Measurements from ENCODE around the gene TTBK2.

Gene TTBK2

DNA sequence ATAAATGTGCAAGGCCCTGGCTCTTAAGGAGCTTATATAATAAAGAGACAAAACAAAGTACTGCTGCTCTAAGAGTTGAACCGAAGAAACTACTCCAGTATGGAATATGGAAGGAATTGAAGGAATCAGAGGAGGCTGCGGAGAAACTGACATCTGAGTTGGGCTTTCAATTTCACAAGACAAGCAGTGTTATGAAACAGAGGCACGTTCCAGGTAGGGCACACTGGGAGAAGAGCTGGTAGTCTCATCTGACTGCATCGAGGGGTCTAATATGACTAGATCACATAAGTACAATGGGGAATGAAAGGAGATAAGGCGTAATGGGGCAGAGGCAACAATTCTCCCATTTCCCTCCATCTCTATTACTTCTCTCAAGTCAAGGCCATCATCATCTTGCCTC is 115.3 kb downstream of the TTBK2 start:
- Histone ChIP-seq H3K4me3 (ENCODE audit: low read depth, low read length) (no peak overlapping the region), H3K9ac (ENCODE audit: low read depth, low read length) (no peak overlapping the region), H3K36me3 (ENCODE audit: control insufficient read depth, insufficient read depth, low read length) (no peaks in the 10 kb centered on the region), H3K4me1 (ENCODE audit: control insufficient read depth, insufficient read depth, low read length) (no peaks in the 10 kb centered on the region), H3K9me3 (ENCODE audit: control insufficient read depth, insufficient read depth, low read length) (no peaks in the 10 kb centered on the region), H3K27me3 (ENCODE audit: control insufficient read depth, insufficient read depth, low read length) (no peaks in the 10 kb centered on the region)

DNA sequence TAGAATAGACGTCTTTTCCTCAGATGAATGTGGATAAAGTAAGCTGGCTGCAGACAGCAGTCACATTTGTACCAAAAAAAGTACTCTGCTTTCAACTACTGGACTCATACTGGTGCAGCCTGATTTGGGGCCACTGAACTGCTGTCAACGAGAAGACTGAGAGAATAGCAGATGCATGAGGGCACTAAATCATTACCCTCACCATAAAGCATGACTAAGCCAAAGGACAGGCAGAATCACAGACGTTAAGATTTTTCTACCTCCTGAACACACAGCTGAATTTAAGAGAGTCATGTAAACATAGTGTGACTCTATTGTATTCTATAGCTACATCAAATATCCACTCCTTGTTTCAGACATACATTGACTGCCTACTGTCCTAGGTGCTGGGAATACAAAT is 115.8 kb downstream of the TTBK2 start:
- H3K4me3 ChIP-seq (ENCODE audit: low read depth, low read length): no peak overlapping the region
- H3K27me3 ChIP-seq (ENCODE audit: control insufficient read depth, insufficient read depth, low read length): no peaks in the 10 kb centered on the region
- H3K36me3 ChIP-seq (ENCODE audit: control insufficient read depth, insufficient read depth, low read length): no peaks in the 10 kb centered on the region
- H3K9me3 ChIP-seq (ENCODE audit: control insufficient read depth, insufficient read depth, low read length): no peaks in the 10 kb centered on the region
- no peaks in the 10 kb centered on the region for H3K4me1 ChIP-seq (ENCODE audit: control insufficient read depth, insufficient read depth, low read length)
- no peak overlapping the region for H3K9ac ChIP-seq (ENCODE audit: low read depth, low read length)

DNA sequence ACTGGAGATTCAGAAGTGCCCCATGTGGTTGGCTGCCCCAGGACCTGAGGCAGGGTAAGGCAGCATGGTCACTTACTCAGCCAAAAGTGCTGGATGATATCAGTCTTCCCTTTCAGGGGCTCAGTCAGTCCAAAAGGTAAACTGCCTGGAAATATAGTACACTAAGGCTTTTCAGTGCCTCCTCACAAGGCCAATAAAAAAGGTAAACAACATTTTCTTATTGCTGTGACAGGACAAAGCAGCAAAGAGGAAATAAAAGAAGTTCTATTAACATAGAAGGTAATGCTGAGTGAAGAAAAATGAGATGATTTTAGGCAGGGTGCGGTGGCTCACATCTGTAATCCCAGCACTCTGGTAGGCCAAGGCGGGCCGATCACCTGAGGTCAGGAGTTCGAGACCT is 117.1 kb downstream of the TTBK2 start:
- Histone ChIP-seq H3K27me3 (ENCODE audit: control insufficient read depth, insufficient read depth, low read length) (no peaks in the 10 kb centered on the region), H3K36me3 (ENCODE audit: control insufficient read depth, insufficient read depth, low read length) (no peaks in the 10 kb centered on the region), H3K9ac (ENCODE audit: low read depth, low read length) (no peak overlapping the region), H3K4me3 (ENCODE audit: low read depth, low read length) (no peak overlapping the region), H3K9me3 (ENCODE audit: control insufficient read depth, insufficient read depth, low read length) (no peaks in the 10 kb centered on the region), H3K4me1 (ENCODE audit: control insufficient read depth, insufficient read depth, low read length) (no peaks in the 10 kb centered on the region)

DNA sequence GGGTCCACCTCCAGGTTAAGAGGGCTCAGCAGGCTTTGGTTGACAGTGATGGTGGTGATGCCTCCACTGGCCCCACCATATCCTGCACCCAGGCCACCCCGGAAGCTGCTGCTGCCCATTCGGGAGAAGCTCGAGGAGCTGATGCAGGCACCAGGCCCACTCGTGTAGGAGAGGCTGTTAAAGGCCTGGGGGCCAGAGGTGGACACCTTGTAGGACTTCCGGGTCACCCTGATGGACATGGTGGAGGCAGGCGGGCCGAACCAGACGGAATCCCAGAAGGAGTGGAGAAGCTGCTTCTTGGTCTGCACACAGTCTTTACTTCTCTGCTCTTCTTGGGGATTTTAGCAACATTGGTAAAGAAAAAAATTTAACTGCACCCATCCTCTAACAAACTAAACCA is 118.4 kb downstream of the TTBK2 start:
- no peaks in the 10 kb centered on the region for H3K27me3 ChIP-seq (ENCODE audit: control insufficient read depth, insufficient read depth, low read length)
- H3K9ac ChIP-seq (ENCODE audit: low read depth, low read length): no peak overlapping the region
- no peaks in the 10 kb centered on the region for H3K4me1 ChIP-seq (ENCODE audit: control insufficient read depth, insufficient read depth, low read length)
- H3K36me3 ChIP-seq (ENCODE audit: control insufficient read depth, insufficient read depth, low read length): no peaks in the 10 kb centered on the region
- no peak overlapping the region for H3K4me3 ChIP-seq (ENCODE audit: low read depth, low read length)
- no peaks in the 10 kb centered on the region for H3K9me3 ChIP-seq (ENCODE audit: control insufficient read depth, insufficient read depth, low read length)

DNA sequence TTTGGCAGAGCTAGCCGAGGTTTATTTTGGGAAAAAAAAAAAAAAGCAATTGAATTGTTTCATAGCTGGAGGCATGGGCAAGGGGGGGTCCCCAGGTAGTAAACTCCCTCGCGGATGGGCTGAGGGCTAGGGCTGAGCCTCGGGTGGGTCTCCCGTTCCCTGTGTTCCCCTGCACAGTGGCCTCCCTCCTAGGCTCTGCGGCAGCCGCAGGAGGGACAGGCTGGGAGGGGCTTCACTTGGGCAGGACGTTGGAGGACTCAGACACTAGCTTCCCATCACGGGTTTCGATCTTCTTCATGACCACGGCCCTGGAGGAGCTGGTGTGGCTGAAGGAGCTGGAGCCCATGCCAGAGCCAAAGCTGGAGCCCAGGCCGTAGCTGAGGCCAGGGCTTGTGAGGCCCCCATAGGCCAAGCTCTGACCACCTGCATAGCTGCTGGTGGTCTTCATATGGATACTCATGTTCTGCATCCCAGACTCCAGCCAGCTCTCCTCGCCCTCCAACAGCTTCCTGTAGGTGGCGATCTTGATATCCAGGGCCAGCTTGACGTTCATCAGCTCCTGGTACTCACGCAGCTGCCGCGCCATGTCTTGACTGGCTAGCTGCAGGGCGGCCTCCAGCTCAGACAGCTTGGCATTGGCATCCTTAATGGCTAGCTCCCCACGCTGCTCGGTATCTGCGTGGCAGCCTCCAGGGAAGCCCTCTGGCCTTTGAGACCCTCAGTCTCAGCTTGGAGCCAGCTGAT is 119.7 kb downstream of the TTBK2 start:
- Histone ChIP-seq H3K9ac (ENCODE audit: low read depth, low read length) (no peak overlapping the region), H3K4me1 (ENCODE audit: control insufficient read depth, insufficient read depth, low read length) (no peaks in the 10 kb centered on the region)

DNA sequence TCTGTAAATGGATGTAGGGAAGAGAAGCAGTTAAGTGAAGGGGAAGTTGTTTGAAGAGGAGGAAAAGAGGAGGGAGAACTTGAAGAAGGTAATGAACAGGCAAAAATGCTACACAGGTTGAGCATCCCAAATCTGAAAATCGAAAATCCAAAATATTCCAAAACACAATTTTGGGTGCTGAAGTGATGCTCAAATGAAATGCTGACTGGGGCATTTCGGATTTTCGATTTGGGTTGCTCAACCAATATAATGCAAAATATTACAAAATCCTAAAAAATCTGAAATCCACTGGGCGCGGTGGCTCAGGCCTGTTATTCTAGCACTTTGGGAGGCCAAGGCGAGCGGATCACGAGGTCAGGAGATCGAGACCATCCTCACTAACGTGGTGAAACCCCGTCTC is 121.8 kb downstream of the TTBK2 start:
- no peaks in the 10 kb centered on the region for H3K4me1 ChIP-seq (ENCODE audit: control insufficient read depth, insufficient read depth, low read length)
- no peaks in the 10 kb centered on the region for H3K27me3 ChIP-seq (ENCODE audit: control insufficient read depth, insufficient read depth, low read length)
- no peak overlapping the region for H3K9ac ChIP-seq (ENCODE audit: low read depth, low read length)
- no peak overlapping the region for H3K4me3 ChIP-seq (ENCODE audit: low read depth, low read length)
- H3K9me3 ChIP-seq (ENCODE audit: control insufficient read depth, insufficient read depth, low read length): no peaks in the 10 kb centered on the region
- H3K36me3 ChIP-seq (ENCODE audit: control insufficient read depth, insufficient read depth, low read length): no peaks in the 10 kb centered on the region

More for the DNA sequence above, 119.7 kb downstream of the TTBK2 start:
- Histone ChIP-seq H3K27me3 (ENCODE audit: control insufficient read depth, insufficient read depth, low read length) (no peaks in the 10 kb centered on the region), H3K4me3 (ENCODE audit: low read depth, low read length) (no peak overlapping the region), H3K9me3 (ENCODE audit: control insufficient read depth, insufficient read depth, low read length) (no peaks in the 10 kb centered on the region), H3K36me3 (ENCODE audit: control insufficient read depth, insufficient read depth, low read length) (no peaks in the 10 kb centered on the region)

DNA sequence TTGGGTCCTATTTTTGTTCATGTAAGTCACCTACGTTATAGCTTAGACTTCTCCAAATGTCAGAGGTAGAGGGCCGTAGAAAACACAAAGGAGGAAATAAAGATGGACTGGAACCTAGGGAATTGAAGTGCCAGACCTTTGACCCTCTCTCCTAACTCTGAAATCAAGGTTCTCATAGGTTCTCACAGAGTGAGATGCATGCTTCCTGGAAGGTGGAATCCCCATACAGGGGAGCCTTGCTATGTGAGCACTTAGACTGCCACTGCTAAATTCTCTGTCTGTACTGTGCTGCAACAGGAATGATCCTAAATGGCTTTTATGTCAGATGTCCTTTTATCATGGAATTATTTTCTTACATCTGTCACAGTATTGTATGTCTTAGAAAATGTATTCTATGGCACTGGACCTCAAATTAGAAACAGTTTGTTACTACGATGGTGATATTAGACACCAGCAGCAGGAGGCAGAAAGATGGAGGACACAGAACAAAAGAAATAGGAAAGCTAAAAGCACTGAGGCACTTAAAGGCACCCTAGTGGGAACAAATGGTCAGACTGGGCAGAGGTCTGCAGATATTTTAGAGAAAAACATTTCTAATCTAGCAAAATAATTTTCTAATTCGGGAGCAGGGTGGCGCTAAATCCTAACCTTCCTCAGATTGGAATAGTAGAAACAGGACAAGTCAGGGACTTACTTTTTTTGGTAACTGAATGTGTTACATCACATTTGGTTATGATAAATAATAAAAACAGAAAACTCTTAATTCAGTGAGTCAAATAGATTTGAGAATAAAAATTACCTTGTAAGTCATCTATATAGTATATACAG is 123.4 kb downstream of the TTBK2 start:
- no peaks in the 10 kb centered on the region for H3K4me1 ChIP-seq (ENCODE audit: control insufficient read depth, insufficient read depth, low read length)
- H3K27me3 ChIP-seq (ENCODE audit: control insufficient read depth, insufficient read depth, low read length): no peaks in the 10 kb centered on the region
- H3K9ac ChIP-seq (ENCODE audit: low read depth, low read length): no peak overlapping the region
- no peak overlapping the region for H3K4me3 ChIP-seq (ENCODE audit: low read depth, low read length)
- no peaks in the 10 kb centered on the region for H3K36me3 ChIP-seq (ENCODE audit: control insufficient read depth, insufficient read depth, low read length)
- no peaks in the 10 kb centered on the region for H3K9me3 ChIP-seq (ENCODE audit: control insufficient read depth, insufficient read depth, low read length)

DNA sequence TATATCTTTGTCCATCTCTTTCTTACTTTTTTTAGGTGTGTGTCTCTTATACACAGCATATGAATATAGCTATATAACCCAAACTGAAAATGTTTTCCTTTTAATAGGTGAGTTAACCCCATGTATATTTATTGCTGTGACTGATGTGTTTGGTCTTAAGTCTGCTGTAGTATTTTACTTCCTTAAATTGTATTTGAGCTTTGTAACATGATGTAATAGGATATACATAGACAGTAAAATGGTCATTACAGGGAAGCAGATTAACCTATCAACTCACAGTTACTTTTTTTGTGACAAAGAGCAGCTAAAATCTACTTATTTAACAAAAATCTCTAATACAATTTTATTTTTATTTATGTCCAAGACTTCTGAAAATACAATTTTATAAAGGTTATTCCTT is 131.9 kb downstream of the TTBK2 start:
- H3K27me3 ChIP-seq (ENCODE audit: control insufficient read depth, insufficient read depth, low read length): no peaks in the 10 kb centered on the region
- H3K4me3 ChIP-seq (ENCODE audit: low read depth, low read length): no peak overlapping the region
- H3K36me3 ChIP-seq (ENCODE audit: control insufficient read depth, insufficient read depth, low read length): no peaks in the 10 kb centered on the region
- no peaks in the 10 kb centered on the region for H3K9me3 ChIP-seq (ENCODE audit: control insufficient read depth, insufficient read depth, low read length)
- H3K4me1 ChIP-seq (ENCODE audit: control insufficient read depth, insufficient read depth, low read length): no peaks in the 10 kb centered on the region
- H3K9ac ChIP-seq (ENCODE audit: low read depth, low read length): no peak overlapping the region

DNA sequence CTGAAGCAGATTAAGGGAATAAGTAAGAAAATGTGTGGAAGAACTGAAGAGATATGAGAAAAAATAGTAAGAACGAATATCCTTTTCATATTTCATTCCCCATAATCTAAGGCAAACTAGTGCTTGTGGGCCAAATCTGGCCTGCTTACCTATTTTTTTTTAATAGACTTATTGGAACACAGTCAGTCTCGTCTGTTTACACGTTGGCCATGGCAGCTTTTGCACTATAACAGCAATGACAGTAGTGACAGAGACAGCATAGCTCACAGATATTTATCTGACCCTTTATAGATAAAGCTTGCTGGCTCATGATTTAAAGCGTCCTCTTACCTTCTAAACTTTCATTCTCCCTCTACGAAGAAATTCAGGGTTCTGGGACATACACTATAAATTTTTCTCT is 133.6 kb downstream of the TTBK2 start:
- Histone ChIP-seq H3K27me3 (ENCODE audit: control insufficient read depth, insufficient read depth, low read length) (no peaks in the 10 kb centered on the region), H3K9ac (ENCODE audit: low read depth, low read length) (no peak overlapping the region), H3K36me3 (ENCODE audit: control insufficient read depth, insufficient read depth, low read length) (peaks cover 6% of the 10 kb centered on the region), H3K4me3 (ENCODE audit: low read depth, low read length) (no peak overlapping the region), H3K4me1 (ENCODE audit: control insufficient read depth, insufficient read depth, low read length) (no peaks in the 10 kb centered on the region), H3K9me3 (ENCODE audit: control insufficient read depth, insufficient read depth, low read length) (no peaks in the 10 kb centered on the region)

DNA sequence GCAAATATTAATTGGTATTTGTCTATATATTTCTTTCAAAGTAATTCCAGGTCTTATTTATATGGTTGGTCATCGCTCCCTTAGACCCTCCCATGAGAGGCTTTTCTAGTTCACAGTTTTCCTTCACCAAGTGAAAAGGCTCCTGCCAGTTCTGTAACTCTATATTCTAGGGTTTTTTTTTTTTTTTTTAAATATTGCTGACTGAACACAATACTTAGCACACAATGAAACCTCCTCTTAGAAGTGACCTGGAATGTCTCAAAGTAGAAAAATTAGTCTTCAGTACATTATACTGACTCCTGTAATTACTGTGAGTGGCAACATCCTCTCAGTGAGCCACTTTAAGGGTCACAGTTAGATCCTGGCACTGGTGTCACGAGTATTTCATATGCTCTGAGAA is 135.0 kb downstream of the TTBK2 start:
- Histone ChIP-seq H3K4me1 (ENCODE audit: control insufficient read depth, insufficient read depth, low read length) (no peaks in the 10 kb centered on the region), H3K36me3 (ENCODE audit: control insufficient read depth, insufficient read depth, low read length) (peaks cover 6% of the 10 kb centered on the region), H3K9ac (ENCODE audit: low read depth, low read length) (no peak overlapping the region), H3K27me3 (ENCODE audit: control insufficient read depth, insufficient read depth, low read length) (no peaks in the 10 kb centered on the region), H3K4me3 (ENCODE audit: low read depth, low read length) (no peak overlapping the region), H3K9me3 (ENCODE audit: control insufficient read depth, insufficient read depth, low read length) (no peaks in the 10 kb centered on the region)

DNA sequence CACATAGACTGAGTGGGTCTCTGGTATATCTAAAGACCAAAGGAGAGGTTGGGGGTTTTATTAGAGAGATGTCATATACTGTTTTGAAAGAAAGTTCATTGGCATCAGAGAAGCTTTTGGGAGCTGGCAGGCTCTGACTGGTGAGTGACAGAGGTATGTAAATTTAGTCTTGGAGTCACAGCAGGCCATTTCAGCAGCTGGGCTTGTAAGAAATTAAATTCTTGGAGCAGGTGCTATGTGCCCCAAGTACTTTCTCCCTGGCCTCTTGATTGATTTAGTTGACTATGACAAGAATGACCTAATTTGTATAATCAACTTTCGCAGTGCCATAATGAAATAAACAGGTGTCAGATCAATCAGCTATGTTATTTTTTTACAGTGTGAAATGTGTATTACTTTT is 135.9 kb downstream of the TTBK2 start:
- no peaks in the 10 kb centered on the region for H3K9me3 ChIP-seq (ENCODE audit: control insufficient read depth, insufficient read depth, low read length)
- H3K9ac ChIP-seq (ENCODE audit: low read depth, low read length): no peak overlapping the region
- H3K4me3 ChIP-seq (ENCODE audit: low read depth, low read length): no peak overlapping the region
- peaks cover 6% of the 10 kb centered on the region for H3K36me3 ChIP-seq (ENCODE audit: control insufficient read depth, insufficient read depth, low read length)
- H3K4me1 ChIP-seq (ENCODE audit: control insufficient read depth, insufficient read depth, low read length): no peaks in the 10 kb centered on the region
- H3K27me3 ChIP-seq (ENCODE audit: control insufficient read depth, insufficient read depth, low read length): no peaks in the 10 kb centered on the region

DNA sequence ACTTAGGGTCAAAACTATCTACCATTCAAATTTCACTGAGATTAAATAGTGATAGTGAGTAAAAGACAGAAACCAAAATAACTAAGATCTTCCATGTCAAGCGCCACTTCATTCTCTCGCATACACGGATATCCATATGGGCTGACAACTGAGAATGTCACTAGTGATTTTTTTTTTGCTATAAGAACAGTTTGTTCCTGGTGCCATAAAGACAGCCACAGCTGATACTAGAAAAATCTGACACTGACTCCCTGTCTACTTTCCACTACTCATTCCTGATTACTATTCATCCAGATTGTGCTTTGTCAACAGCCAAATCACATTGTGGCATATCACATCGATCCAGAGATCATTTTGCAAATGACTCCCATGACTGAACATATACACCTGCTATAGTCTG is 137.9 kb downstream of the TTBK2 start:
- H3K9me3 ChIP-seq (ENCODE audit: control insufficient read depth, insufficient read depth, low read length): no peaks in the 10 kb centered on the region
- H3K36me3 ChIP-seq (ENCODE audit: control insufficient read depth, insufficient read depth, low read length): peaks cover 6% of the 10 kb centered on the region
- H3K9ac ChIP-seq (ENCODE audit: low read depth, low read length): no peak overlapping the region
- no peak overlapping the region for H3K4me3 ChIP-seq (ENCODE audit: low read depth, low read length)
- no peaks in the 10 kb centered on the region for H3K4me1 ChIP-seq (ENCODE audit: control insufficient read depth, insufficient read depth, low read length)
- H3K27me3 ChIP-seq (ENCODE audit: control insufficient read depth, insufficient read depth, low read length): no peaks in the 10 kb centered on the region

Measured in iPS-15b (cell line).